NCI-H146 (cell line): ENCODE data around the gene ZNF775.

Experiments used
- DNase-seq: peaks from one replicate; lab custom pipeline; 2025; lab: John Stamatoyannopoulos, UW

The ZNF775 gene

DNA sequence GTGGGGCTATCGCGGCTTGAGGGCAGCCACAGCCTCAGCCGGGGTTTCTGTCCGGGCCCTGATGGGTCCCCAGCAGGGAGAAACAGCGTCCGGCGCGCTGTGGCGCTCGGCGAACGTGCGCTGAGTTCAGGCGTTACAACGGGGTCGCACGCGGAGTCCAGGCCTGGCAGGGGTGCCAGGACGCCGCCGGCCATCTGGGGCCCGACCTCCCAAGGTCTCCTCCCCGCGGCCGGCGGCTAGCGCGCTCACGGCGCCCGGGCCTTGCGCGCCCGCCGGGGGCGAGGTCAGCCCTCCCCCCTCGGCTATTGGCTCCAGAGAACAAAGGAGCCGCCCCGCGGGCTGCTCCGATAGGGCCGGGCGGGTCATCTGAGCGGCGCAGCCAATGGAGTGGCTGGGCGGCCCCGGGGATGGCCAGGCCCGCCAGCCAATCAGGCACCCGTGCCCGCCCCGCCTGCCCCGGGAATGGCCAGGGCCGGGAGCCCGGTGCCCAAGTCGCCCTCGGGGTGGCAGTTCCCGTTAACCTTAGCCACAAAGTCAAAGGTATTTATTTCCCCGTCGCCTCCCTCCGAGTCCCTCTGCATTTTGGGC is at the start of gene ZNF775:
ZNF775 (plus strand) TSS at position 478 of the 588 bp plus-strand sequence. CDS start 9,141 bp downstream, outside the sequence.
- DNase-seq = peak; percentile 97

GRCh38 chr7:150329331-150330120 is 49.6 kb upstream of the ZNF775 start:
- DNase-seq = no peak

DNA sequence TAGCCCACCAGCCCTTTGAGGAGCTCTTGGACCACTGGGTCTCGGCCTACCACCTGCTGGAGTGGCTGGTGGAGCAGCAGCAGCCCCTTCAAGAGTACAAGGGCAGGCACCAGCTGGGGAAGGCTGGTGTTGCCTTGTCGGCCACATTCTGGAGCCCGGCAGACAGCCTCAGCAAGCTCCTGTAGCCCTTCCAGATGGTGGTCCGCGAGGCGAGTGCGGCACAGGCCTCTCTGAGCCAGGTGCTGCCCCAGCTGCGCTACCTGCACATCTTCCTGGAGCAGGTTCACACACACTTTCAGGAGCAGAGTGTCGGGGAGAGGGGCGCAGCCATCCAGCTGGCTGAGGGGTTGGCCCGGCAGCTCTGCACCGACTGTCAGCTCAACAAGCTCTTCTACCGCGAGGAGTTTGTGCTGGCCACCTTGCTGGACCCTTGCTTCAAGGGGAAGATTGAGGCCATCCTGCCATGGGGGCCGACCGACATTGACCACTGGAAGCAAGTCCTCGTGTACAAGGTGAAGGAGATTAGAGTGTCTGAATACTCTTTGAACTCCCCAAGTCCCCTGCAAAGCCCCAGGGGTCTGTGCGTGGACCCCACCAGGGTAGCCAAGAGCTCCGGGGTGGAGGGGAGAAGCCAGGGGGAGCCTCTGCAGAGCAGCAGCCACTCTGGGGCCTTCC is 48.8 kb upstream of the ZNF775 start:
- DNase-seq = no peak

DNA sequence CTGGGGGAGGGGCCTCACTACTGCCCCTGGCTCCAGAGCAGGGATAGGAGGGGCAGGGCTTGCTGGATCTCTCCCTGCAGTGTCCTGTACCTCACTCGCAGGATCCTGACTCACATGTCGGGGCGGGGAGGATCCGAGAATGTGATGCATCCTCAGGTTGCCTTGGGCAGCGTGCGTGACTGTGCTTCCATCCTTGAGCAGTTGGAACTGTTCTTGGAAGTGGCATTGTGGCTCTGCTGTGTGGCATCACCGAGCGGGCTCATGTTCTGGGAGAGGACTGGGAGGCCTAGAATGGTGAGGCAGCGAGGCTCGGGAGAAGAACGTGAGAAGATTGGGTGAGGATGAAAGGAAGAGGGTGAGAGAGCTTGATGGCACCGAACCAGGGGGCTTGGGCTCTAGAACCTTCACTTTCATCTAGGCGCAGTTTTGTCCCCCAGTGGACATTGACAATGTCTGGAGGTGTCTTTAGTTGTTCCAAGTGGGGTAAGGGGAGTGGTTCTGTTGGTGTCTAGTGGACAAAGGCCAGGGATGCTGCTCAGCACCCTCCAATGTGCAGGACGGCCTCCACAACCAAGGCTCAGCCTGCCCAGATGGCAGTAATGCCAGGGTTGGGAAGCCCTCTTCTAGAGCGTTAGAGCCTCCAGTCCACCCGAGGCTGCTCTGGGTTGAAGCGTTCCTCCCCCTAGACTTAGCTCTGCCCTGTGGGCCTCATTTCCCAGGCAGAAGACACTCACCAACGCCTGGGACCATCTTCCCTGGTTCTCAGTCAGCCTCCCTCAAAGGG is 46.1 kb upstream of the ZNF775 start:
- no peak for DNase-seq

DNA sequence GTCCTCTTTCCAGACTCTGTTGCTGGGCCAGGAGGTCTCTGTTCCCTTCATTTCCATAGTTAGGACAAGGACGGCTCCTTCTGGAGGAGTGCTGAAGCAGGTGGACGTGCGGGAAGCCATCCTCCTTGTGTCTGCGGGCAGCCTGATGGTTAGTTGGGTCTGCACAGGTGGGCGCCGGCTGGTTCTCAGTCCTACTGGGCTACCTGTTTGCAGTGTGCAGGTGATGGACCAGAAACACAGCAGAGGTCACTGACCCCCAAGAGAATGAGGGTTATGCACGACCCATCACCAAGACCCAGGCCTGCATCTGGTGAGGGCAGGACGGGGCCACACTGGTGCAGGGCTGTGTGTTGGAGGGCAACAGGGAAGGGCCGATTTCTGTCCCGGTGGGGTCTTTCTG is 45.5 kb upstream of the ZNF775 start:
- no peak for DNase-seq

- DNase-seq = no peak
These were observed 45.0 kb upstream of the ZNF775 start for GRCh38 chr7:150334108-150334507.

GRCh38 chr7:150335108-150335773 is 43.9 kb upstream of the ZNF775 start:
- DNase-seq = no peak

DNA sequence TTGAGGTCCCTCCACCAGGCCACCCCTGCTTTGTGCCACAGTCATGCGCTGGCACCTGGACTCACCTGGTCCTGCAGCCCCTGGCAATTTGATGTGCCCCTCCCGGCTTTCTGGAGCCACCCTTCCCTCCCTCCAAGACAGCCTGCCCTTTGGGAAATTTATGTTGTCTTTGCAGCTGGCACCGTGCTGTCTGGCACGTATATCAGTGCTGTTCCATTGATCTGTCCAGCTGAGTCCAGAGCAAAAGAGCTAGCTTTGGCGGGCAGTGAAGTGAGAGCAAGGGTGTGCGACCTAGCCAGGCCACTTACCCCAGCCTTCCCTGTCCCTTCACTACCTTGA is 43.4 kb upstream of the ZNF775 start:
- no peak for DNase-seq

GRCh38 chr7:150336746-150337145 is 42.4 kb upstream of the ZNF775 start:
- DNase-seq = no peak

DNA sequence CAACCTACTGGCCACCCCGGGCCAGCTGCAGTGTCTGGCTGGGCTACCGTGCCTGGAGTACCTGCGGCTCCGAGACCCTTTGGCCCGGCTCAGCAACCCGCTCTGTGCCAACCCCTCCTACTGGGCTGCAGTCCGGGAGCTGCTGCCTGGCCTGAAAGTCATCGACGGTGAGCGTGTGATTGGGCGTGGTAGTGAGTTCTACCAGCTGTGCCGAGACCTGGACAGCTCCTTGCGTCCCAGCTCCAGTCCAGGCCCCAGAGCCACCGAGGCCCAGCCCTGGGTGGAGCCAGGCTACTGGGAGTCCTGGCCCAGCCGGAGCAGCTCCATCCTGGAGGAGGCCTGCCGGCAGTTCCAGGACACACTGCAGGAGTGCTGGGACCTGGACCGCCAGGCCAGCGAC is 42.0 kb upstream of the ZNF775 start:
- no peak for DNase-seq

GRCh38 chr7:150337659-150338081 is 41.5 kb upstream of the ZNF775 start:
- no peak for DNase-seq

GRCh38 chr7:150338166-150338829 is 40.8 kb upstream of the ZNF775 start:
- DNase-seq = no peak

DNA sequence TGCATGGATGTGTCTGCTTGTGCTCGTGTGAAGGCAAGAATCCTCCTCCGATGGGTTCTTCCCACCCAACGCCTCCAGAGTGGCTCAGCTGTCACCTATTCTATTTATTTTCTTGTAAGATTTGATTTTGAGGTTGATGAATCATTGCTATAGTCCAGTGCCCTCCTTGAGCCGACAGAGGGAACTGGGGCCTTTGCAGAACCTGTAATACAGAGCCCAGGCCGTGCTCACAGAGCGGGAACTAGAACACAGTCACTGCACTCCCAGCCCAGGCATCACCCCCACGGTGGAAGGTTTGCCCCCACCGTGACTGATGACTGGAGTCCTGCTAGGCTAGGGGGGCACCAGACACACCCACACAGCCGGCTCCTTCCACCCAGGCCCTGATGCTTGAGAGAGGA is 39.7 kb upstream of the ZNF775 start:
- no peak for DNase-seq

- no peak for DNase-seq
These were observed 38.9 kb upstream of the ZNF775 start for GRCh38 chr7:150340024-150340749.

- DNase-seq = no peak
These were observed 38.3 kb upstream of the ZNF775 start for GRCh38 chr7:150340875-150341262.

DNA sequence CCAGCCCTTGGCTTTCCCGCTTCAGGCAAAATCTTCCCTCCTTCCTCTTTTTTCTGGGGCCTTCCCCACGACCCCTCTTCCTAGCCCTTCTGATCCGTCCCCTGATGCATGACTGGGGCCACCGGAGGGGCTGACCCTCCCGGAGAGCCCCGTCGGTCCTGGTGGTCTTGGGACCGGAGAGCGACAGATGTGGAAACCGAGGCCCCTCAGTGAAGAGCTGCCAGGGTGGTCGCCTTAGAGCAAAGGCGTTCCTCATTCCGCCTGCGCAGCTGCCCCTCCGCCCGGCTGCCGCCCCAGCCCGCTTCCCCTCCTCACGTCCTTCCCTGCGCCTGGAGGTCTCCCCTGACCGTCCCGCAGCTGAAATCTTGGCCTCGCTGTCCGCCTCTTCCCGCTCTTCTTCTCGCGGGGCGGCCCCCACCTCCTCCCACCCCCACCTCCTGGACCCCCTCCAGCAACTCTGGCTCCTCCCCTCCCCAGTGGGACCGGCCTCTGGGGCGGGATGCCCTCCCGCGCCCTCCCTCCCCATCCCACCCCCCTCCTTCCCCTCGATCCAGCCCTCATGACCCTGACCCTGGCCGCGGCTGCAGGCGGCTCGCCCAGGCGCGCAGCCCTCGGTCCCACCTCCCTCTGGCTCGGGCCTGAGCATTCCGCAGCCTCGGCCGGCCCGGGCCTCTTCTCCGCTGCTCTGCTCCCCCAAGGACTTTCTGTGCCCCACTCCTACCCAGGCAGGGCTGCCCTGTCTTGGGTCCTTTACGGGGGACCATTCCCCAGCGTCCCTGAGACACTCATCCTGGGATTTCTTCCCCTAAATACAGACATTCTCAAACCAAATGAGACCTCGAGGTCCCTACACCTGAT is 37.6 kb upstream of the ZNF775 start, which contains the start of gene RARRES2:
RARRES2 (minus strand) TSS at position 367 of the 858 bp plus-strand sequence. CDS start 1,020 bp downstream, outside the sequence.
- no peak for DNase-seq

- DNase-seq = no peak
These were observed 37.1 kb upstream of the ZNF775 start for GRCh38 chr7:150342121-150342408.

DNA sequence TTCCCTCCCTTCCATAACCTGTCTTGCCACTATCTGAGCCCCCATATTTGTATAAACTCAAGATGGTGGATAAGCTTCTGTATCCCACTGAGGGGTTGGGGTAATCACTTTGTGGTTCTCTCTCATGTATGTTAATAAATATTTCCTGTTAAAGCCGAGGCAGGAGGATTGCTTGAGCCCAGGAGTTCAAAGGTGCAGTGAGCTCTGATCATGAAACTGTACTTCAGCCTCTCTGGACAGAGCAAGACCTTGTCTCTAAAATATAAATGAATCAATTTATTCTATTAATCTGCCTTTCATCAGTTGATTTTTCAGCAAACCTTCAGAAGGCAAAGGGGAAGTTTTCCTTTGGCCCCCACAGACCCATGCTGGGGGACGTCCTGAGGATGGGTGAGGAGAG is 35.9 kb upstream of the ZNF775 start:
- DNase-seq = no peak

DNA sequence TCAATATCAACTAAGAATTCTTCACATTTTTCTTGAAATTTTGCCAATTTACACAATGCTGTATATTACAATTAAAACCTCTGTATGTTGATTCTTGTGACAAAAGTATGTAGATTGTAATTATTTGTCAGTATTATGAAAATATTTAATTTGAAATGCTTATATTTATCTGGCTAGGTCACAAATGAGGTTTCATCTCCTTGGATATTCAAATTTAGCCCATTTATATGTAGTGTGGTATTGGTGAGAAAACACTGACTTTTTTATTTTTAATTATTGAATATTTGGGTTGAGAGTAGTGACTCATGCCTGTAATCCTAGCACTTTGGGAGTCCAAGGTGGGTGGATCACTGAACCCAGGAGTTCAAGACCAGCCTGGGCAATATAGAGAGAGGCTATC is 34.8 kb upstream of the ZNF775 start:
- DNase-seq = no peak

GRCh38 chr7:150345012-150345411 is 34.1 kb upstream of the ZNF775 start:
- no peak for DNase-seq
